GM18499 (cell line): ENCODE results near the gene PON3.

ENCODE experiments used
- ATAC-seq: cut with Tn5 transposase; IDR thresholded peaks from one replicate; pipeline ENCODE4 v1.9.1; 2021; ENCODE audit warnings: moderate number of reproducible peaks; ENCODE audit not compliant: insufficient read depth, unreplicated experiment

Gene PON3

GRCh38 chr7:95365151-95365550 lies 31.0 kb downstream of the PON3 start:
- no peak for ATAC-seq

- ATAC-seq: no peak
Observed at GRCh38 chr7:95357623-95358022, 38.6 kb downstream of the PON3 start.

- ATAC-seq: no peak
Observed at GRCh38 chr7:95342642-95343307, 53.4 kb downstream of the PON3 start.

GRCh38 chr7:95342029-95342428 lies 54.1 kb downstream of the PON3 start:
- ATAC-seq: no peak

GRCh38 chr7:95340491-95340890 lies 55.7 kb downstream of the PON3 start:
- ATAC-seq: no peak

GRCh38 chr7:95338832-95339231 lies 57.3 kb downstream of the PON3 start:
- ATAC-seq: no peak

GRCh38 chr7:95335093-95335492 lies 61.1 kb downstream of the PON3 start:
- ATAC-seq: no peak

- no peak for ATAC-seq
Observed at GRCh38 chr7:95334447-95334846, 61.7 kb downstream of the PON3 start.

- peak; percentile 24 for ATAC-seq
Observed at GRCh38 chr7:95330961-95331337, 65.2 kb downstream of the PON3 start.

GRCh38 chr7:95330204-95330960 lies 65.8 kb downstream of the PON3 start:
- peak; percentile 97 for ATAC-seq

- no peak for ATAC-seq
Observed at GRCh38 chr7:95327356-95327755, 68.8 kb downstream of the PON3 start.

- no peak for ATAC-seq
Observed at GRCh38 chr7:95324431-95324830, 71.7 kb downstream of the PON3 start, which contains the start of gene PON1. Gene PON1 (minus strand): TSS chr7:95324532. CDS start chr7:95324475, 57 bp downstream.

GRCh38 chr7:95323410-95324129 lies 72.6 kb downstream of the PON3 start:
- no peak for ATAC-seq

- ATAC-seq: no peak
Observed at GRCh38 chr7:95322854-95323253, 73.3 kb downstream of the PON3 start.

GRCh38 chr7:95322396-95322795 lies 73.8 kb downstream of the PON3 start:
- no peak for ATAC-seq

GRCh38 chr7:95321720-95322119 lies 74.5 kb downstream of the PON3 start:
- no peak for ATAC-seq

GRCh38 chr7:95320651-95321050 lies 75.5 kb downstream of the PON3 start:
- no peak for ATAC-seq

- no peak for ATAC-seq
Observed at GRCh38 chr7:95319570-95319969, 76.6 kb downstream of the PON3 start.

- ATAC-seq: no peak
Observed at GRCh38 chr7:95318501-95319100, 77.6 kb downstream of the PON3 start.

- no peak for ATAC-seq
Observed at GRCh38 chr7:95317966-95318365, 78.2 kb downstream of the PON3 start.

- no peak for ATAC-seq
Observed at GRCh38 chr7:95317546-95317945, 78.6 kb downstream of the PON3 start.
